Measurements from ENCODE around the gene STRA8.

The STRA8 gene

DNA sequence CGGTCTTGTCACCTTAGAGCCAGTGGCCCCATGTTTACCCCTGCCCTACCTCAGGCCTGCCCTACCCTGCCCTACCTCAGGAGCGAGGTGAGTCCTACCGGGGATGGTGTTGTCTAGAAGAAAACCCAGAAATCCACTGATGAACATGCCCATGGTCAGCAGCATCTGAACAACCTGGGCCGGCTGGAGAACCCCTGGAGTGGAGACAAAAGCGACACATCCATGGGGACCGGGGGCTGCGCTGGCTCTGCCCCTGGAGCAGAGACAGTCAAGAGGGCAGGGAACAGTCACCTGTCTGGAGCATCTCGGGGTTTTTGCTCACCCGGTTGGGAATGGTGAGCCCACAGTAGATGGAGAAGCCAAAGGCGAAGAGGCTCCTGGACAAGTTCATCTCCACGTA is 36.3 kb downstream of the STRA8 start:
- no peak for DNase-seq (ENCODE audit: low spot score)

DNA sequence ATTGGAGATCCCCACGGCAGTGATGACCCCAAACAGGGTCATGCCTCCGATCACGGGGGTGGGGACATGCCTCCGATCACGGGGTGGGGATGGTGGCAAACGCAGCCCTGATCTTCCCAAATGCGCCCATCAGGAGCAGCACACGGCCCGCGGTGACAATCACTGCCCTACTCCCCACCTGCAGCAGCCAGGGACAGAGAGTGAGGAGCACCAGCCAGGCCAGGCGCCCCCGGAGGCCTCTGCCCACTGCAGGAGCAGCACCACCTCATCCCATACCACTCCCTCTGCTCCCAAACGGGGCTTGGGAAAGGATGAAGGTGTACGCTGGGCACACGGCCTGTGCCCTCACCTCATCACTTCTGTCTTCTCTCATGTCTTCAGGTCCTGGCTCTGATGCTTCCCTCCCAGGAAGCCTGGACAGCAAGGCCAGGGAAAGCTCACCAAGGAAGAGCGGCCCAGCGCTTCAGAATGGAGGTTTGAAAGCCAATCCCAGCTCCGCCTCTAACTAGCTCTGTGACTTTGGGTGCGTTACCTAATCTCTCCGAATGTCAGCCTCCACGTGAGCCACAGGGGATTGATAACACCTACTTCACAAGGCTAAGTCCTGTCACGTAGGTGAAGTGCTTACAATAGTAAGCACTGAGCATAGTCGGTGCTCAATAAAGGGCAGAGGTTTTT is 37.1 kb downstream of the STRA8 start:
- no peak for DNase-seq (ENCODE audit: low spot score)

DNA sequence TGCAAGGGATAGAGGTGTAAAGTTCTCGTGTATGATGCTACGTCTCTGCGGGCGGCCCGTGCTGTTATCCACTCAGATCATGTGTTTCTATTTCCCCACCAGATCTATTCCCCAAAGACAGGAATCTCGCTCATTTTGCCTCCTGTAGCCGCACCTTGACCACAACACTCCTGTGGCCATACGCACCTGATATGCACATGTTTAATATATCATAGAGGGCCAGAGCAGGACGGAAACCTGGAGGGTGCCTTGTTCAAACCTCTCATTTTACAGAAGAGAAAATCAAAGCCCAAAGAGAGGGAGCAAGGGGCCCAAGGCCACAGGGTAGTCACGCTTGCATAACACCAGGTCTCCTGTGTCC is 37.6 kb downstream of the STRA8 start:
- no peak for DNase-seq (ENCODE audit: low spot score)

DNA sequence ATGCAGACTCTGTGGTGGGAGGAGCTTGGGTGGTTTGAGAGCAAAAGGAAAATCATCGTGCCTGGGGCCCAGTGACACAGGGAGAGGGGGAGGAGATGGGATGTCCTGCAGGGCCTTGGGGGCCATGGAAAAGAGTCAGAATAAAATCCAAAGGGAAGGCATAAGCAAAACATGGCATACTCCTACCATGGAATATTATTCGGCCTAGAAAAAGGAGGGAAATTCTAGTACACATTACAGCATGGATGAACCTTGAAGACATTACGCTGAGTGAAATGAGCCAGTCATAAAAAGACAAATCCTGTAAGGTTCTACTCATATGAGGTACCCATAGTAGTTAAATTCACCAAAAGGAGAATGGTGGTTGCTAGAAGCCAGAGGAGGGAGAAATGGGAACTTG is 38.7 kb downstream of the STRA8 start:
- DNase-seq (ENCODE audit: low spot score), result no peak

DNA sequence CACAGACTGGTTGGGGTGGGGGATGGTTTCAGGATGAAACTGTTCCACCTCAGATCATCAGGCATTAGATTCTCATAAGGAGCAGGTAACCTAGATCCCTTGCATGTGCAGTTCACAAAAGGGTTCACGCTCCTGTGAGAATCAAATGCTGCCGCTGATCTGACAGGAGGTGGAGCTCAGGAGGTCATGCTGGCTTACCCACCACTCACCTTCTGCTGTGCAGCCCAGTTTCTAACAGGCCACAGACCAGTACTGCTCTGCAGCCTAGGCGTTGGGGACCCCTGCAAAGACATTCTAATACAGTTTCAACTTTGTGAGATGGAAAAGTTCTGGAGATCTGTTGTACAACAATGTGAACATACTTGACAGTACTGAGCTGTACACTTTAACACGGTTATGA is 39.9 kb downstream of the STRA8 start:
- DNase-seq (ENCODE audit: low spot score), result no peak

DNA sequence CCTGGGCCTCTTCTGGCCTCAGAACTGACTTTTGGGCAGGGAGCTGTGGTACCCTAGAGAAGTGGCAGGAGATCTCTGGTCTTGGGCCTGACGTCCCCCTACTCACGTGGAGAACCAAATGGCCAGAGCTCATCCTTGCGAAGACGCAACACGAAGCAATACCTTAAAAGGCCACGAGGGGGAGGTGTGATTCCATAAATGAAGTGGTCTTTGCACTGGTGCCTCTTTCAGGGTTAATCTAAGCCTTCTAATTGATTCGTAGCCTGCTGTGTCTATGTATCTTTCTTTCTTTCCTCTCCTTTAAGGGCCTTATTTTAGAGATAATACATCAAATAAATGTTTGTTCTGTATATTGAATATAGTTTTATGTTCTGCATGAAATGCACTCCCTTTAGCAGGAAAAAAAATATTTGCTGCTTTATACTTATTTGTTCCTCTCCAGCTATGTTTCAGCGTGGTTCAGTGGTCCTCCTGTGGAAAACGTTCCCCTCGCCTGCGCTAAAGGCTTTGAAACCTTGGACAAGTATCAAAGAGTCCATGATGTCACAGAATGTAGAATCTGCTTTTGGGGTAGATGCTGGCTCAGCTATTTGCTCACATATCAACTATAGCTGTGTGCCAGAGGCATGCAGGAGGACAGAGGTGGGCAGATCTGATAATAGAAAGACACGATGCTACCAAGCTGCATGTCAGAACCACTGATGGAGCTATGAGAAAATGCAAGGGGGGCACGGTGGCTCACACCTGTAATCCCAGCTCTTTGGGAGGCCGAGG is 41.0 kb downstream of the STRA8 start:
- DNase-seq (ENCODE audit: low spot score), result peak; percentile 77

DNA sequence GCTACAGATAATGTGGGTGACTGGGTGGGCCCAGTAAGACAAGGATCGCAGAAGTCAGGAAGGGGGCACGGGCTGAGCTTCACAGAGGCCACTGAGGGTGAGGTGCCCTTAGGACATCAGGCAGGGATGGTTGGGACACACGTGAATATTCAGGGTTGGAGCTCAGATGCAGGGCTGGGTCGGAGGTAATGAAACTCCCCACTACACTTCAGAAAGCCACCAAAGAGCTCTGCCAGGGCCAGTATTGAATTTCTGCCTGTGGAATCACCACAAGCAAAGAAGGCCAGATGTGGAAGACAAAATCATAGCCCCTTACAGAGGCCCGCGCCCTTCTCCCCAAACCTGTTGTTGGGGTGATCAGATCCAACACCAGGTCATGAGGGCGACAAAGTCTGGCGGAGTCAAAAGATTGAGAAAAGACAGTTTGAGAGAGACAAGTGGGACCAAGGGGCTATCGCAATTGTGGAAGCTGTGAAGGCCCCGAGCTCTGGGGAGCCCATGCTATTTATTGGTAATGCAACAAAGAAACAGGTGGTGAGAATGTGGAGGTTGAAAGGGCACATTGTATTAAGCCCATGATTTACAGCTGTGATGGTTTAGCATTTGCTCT is 42.4 kb downstream of the STRA8 start:
- DNase-seq (ENCODE audit: low spot score), result no peak

DNA sequence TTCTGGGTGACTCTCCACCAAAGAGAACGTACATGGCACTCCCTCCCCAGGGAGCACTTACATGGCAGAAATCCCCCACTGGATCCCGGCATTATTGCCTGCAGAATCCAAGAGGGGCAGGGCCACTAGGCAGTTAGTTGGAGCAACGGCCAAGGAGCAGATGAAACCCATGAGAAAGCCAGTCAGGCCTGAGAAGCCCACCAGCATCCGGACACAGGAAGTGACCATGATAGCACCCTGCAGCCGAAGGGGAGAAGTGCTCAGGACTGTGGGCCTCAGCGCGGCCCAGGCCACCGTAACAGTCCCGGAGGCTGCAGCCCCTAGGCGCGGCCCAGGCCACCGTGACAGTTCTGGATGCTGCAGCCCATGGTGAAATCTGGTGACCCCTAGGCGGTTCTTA is 43.5 kb downstream of the STRA8 start:
- no peak for DNase-seq (ENCODE audit: low spot score)

DNA sequence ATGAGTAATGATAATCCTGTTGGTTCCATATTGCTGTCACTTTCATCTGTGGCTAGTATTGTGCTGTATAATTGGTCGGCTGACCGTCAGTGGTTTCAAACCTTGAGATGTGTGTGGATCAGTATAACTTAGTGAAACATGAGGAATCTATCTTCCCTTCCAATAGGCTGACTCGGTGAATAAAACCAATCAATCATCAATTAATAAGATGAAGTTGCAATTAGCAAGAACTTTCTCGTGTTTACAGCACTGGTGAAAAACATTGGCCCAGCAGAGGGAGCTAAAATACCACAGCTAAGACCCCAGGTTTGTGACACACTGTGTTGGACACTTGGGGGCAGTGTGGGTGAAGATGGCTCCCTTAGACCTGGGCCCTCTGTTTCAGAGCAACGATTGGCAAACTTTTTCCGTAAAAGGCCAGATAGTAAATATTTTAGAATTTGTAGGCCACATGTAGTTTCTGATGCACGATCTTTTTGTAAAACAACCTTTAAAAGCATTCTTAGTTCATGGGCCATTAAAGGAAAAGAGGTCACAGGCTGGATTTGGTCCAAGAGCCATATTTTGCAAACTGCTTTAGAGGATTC is 47.8 kb downstream of the STRA8 start:
- peak; percentile 85 for DNase-seq (ENCODE audit: low spot score)

DNA sequence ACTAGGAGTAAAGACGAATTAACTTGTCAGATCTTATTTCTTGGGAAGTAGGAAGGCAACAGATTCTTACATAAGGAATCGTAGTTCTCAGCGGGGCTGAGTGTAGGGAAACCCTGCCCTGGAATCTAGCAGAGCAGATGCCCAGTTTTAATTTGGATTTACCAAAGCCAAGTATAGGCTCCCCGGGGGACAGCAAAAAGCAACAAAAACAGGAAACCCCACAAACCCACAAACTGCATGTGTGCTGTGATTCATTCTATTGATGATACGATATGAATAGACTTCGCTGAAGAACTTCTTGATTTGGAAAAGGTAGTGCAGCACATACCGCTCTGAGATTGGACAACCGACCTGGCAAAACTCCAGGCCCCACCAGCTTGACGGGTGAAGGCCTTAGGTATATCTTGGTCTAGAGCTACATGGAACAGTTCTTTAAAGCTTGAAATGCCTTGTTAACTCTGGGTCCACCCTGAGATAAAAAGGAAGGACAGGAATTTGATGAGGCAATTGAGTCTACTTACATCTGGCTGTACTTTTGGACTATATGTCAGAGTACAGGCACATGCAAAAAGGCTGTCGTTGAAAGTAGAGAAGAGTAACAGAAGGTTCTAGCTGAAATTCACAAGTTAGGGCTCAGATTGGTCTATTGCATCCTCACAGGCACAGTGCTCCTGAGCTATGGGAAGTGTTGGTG is 49.1 kb downstream of the STRA8 start:
- DNase-seq (ENCODE audit: low spot score), result no peak

DNA sequence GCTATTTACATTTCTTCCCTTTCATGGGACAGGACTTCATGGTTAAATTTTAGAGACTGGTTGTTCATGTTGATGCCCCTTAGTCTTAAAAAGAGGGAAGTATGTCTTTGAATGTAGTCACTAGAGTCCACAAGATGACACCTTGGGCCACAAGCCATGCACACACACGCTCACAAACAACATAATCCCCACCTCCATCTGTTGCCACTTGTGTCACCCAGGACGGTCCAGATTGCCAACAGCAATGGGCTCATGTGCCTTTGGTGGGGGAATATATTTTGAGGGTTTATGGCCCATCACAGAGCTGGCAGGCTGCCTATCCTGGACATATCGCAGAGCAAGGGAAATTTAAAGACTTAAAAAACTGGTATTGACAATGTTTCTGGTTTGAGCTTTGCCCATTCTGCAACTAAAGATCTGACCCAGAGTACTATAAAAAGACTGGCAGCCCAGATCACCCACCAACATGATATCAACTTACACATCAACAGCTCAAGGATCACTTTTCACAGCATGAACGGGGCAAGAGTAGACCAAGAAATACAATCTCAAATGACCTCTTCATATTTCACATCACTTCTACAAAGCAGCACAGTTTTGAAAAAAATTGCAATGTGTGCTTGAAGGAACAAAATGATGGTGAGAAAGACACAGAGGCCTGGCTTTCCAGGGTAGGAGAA is 50.5 kb downstream of the STRA8 start:
- DNase-seq (ENCODE audit: low spot score), result no peak

DNA sequence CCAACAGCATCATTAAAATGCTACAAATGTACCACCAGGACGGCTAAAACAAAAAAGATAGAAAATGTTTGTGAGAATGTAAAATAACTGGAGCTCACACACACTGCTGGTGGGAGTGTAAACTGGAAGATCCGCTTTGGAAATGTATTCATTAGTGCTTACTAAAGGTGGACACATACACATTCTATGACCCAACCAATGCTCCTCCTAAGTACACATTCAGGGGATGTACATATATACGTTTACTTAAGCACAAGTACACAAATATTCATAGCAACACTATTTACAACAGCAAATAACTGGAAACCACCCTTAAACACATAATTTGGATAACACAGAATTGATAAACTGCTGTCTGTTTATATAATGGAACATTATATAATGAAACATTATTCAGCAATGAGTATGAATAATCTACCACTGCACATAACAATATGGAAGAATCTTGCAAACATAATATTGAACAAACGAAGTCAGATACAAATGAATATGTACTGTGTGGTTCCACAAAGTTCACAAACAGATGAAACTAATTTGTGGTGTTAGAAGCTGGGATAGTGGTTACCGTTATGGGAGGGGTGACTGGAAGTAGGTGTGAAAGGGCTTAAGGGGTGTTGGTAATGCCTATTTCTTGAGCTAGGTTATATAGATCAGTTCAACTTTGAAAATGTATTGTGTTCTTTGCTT is 52.1 kb downstream of the STRA8 start:
- DNase-seq (ENCODE audit: low spot score), result no peak

DNA sequence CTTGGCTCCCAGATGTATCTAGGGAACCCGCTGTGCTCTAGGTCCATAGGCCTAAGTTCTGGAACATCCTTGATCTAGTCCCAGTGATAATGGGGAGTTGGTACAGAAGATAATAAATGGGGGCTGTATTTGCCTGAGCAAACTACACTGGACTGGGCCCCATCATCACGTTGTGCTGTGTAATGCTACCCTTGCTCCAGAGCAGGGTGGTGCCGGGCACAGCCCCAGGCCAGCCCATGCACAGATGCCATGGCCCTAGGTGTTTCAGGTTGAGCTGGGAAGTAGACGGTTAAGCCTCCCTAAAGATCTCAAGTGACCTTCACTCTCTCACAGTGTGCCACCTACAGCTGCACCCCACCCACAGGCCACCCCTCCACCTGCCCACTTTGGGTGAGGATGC is 53.2 kb downstream of the STRA8 start:
- no peak for DNase-seq (ENCODE audit: low spot score)

DNA sequence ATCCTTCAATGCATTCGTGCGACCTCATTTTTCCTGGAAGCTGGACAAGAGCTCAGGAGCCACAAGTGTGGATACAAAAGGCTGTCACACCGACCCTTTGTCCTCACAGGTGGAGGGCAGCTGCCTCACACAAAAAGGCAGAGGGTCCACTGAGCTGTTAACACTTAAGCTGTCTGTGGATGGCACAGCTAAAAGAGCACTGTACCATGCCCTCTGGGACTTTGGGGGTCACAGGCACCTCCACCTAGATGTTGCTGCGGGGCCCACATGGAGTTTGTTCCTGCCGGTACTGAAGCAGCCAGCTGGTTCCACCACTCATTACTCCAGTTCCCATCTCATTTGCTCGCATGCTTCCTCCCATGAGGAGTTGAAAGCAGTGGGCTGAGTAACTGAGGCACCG is 57.0 kb downstream of the STRA8 start:
- DNase-seq (ENCODE audit: low spot score), result no peak

DNA sequence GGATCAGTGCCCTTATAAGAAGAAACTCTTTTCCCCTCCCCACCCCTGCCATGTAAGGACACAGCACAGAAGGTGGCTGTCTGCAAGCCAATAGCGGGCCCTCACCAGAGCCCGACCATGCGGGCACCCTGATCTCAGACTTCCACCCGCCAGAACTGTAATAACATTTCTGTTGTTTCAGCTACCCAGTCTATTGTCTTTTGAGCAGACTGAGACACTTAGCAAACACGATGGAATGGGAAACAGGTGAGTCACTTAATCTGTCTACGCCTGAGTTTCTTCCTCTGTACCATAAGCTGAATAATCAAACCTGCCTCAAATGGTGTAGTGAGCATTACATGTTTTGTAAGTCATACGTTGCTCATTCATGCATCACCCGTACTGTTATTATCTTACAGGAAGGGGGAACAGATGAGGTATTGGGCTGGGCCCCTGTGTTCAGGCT is 58.2 kb downstream of the STRA8 start:
- no peak for DNase-seq (ENCODE audit: low spot score)

DNA sequence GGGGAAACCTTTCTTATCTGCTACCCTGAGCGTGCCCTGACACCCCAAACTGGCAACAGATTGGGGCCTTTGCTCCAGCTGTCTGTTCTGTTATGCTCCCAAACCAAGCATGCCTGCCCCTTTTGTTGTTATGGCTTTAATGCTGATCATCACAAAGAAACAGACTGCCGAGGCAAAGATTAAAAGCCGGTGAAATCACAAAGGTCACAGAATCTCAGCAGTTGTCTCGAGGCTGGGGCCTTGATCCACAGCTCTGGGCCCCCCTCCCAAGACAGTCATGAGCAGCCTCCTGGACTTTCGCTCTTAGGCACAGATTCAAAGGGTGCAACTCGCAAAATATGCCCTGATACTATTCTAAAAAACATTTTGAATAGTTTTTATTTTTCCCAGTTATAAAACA is 65.6 kb downstream of the STRA8 start:
- DNase-seq (ENCODE audit: low spot score), result no peak

DNA sequence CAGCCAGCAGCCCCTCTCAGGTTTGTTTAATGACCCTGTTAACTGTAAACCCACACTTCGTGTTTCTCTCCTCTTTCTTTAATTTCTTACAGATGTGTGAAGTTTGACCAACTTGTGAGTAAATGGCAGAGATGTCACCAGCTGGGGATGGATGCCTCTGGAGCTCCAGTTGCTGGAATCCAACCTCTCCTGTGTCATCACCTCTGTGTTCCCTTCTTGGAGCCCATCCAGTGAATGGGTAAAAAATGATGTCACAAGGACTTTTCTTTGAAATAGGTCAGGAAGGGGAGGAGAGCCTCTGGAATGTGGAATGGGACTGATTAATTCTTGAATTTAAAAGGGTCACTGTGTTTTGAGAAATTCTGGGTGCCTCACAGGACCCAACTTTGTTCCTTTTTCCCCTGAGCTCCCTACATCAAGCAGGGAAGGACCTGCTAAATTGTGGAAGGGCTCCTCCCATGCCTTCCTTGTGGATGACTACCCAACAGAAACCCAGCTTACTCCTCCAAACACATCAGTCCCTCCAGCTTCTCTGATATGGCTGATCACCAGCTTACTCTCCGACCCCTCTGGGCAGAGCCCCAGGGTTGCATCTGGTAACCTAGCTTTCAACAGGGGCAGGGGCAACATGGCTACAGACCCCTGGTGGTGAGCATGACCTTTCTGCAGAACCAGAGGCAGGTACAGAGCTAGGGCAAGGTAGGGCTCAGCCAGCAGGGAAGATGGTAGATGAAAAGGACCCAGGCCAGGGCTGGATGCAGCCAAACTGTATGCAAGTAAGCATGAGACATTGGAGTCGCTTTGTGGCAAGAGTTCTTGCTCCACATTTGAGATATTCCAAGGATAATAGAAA is 67.5 kb downstream of the STRA8 start:
- no peak for DNase-seq (ENCODE audit: low spot score)
